Sigmoid colon (tissue), 7 donors: ENCODE measurements around the gene ZNF511. TPM values are rescaled to one million over a fixed set of nuclear protein-coding genes. Genes with fewer than 3 reads are reported as not detected.
A peak's percentile ranks its signal among the peaks of the same experiment; 100 is the strongest.

Source experiments
- DNase-seq: peaks from one replicate; pipeline ENCODE4 v3.0.0-alpha.2; 2019
- H3K27ac ChIP-seq, 4 donors: fragments of 200-600 bp; sonication (generic); one replicate each; pipeline ENCODE4 v1.5.1; 2016 to 2019; ENCODE audit warnings: mild to moderate bottlenecking in 1 of 4
- H3K27me3 ChIP-seq, 3 donors: fragments of 200-600 bp; sonication (generic); one replicate each; pipeline ENCODE4 v1.5.1; 2019; ENCODE audit warnings: mild to moderate bottlenecking in 1 of 3
- H3K36me3 ChIP-seq, 4 donors: fragments of 200-600 bp; sonication (generic); one replicate each; pipeline ENCODE4 v1.5.1; 2016 to 2019
- H3K4me1 ChIP-seq, 4 donors: fragments of 200-600 bp; sonication (generic); one replicate each; pipeline ENCODE4 v1.5.1; 2017 to 2019
- H3K4me3 ChIP-seq, 4 donors: fragments of 200-600 bp; sonication (generic); one replicate each; pipeline ENCODE4 v1.5.1; 2017 to 2019; ENCODE audit warnings: mild to moderate bottlenecking in 2 of 4, moderate library complexity in 1 of 4
- H3K9me3 ChIP-seq, 4 donors: fragments of 200-600 bp in 3 of 4; sonication (generic) in 3 of 4; one replicate each; pipeline versions ENCODE4 v1.5.1 to v1.6.1; 2013 to 2019
- CTCF ChIP-seq, 4 experiments: fragments of 450-650 bp in 3 of 4; fragments of 200-600 bp in 1 of 4; IDR thresholded peaks; one replicate each; pipeline ENCODE4 v1.5.1; 2016 to 2019; ENCODE audit warnings: antibody characterized with exemption in 4 of 4, mild to moderate bottlenecking in 3 of 4, moderate library complexity in 2 of 4
- EP300 ChIP-seq, 4 donors: sonication (generic); formaldehyde crosslinking; IDR thresholded peaks; one replicate each; pipeline ENCODE4 v1.6.1; 2017; ENCODE audit warnings: antibody characterized with exemption in 4 of 4
- POLR2A ChIP-seq, 2 donors: fragments of 450-650 bp; IDR thresholded peaks; one replicate each; pipeline ENCODE4 v1.6.1; 2016; ENCODE audit warnings: antibody characterized with exemption in 2 of 2, mild to moderate bottlenecking in 2 of 2, moderate library complexity in 2 of 2
- POLR2AphosphoS5 ChIP-seq, 4 donors: sonication (generic); formaldehyde crosslinking; IDR thresholded peaks; one replicate each; pipeline ENCODE4 v1.6.1; 2017; ENCODE audit warnings: antibody characterized with exemption in 4 of 4
- WGBS, 2 donors: extraction: QIAGEN DNeasy Blood & Tissue Kit; methylation state at CpG; one replicate each; pipeline ENCODE4 v1.1.7; 2013; 5-methylcytosine and 5-hydroxymethylcytosine counted together
- intact Hi-C: fragments of 100-400 bp; cut with DNase I; formaldehyde crosslinking; loops from one replicate; pipeline ENCODE4 v1.15.1; 2023
- polyA plus RNA-seq, 3 donors: library from polyadenylated mRNA; stranded (reverse); fragments of 200-250 nt; gene quantifications; one replicate each; pipeline ENCODE4 v1.2.3, GENCODE V29; 2013
- total RNA-seq, 4 donors: library from RNA; depleted of rRNA; stranded (reverse); fragments of >200 nt; gene quantifications; one replicate each; pipeline ENCODE4 v1.1.0, GENCODE V29; 2016
- donor health status: healthy with polysubstance abuse.
- donor health status: Bipolar disorder and iron deficiency.
- donor health status: healthy.

Gene ZNF511
- total and polyA plus RNA-seq, 7 donors: 34.7 to 55.6 (median 47.4) TPM

DNA sequence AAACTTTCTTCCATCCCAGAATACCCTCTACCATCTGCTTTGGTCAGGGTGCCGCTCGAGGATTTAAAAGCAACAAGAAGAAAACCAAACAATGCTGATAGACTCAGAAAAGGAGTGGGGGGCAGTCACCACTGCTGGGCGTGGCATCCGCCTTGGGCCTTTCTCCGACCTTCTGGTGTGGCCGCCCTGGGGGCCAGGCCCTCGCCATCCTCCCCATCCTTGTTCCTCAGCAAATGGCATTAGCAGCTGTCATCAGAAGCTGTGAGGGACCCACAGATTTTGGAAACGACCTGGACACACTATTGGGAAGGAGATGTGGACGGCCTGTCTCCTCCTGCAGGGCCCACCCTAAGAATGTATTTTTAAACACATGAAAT is 4.0 kb downstream of the ZNF511 start:
- Histone ChIP-seq H3K27ac (no peak overlapping the region), H3K4me1 (peaks cover 0 to 27% (median 25%) of the 10 kb centered on the region in 4 donors), H3K27me3 (no peaks in the 10 kb centered on the region), H3K4me3 (no peak overlapping the region), H3K36me3 (peaks cover 0 to 34% (median 13%) of the 10 kb centered on the region in 4 donors), H3K9me3 (no peaks in the 10 kb centered on the region)
- TF ChIP-seq EP300 (IDR thresholded peaks at IDR 0.05) (no peak), POLR2A (IDR thresholded peaks at IDR 0.05) (no peak), CTCF (IDR thresholded peaks at IDR 0.05) (no peak), POLR2AphosphoS5 (IDR thresholded peaks at IDR 0.05) (no peak)
- intact Hi-C loops: loop anchor here (2.0 kb wide), 1 partner anchor 66 kb away; the partner anchor contains the start of gene PAOX
- WGBS, 2 donors: 91 to 93% methylated on average over 9 of the region's 9 CpGs
- no peak for DNase-seq

- H3K27me3 ChIP-seq: no peaks in the 10 kb centered on the region
- H3K4me3 ChIP-seq: no peak overlapping the region
- no peaks in the 10 kb centered on the region for H3K9me3 ChIP-seq
- intact Hi-C loops: loop anchor here (2.0 kb wide), 1 partner anchor 66 kb away; the partner anchor contains the start of gene PAOX
- no peak overlapping the region for H3K27ac ChIP-seq
- DNase-seq: no peak
- TF ChIP-seq CTCF (IDR thresholded peaks at IDR 0.05) (no peak), EP300 (IDR thresholded peaks at IDR 0.05) (no peak), POLR2AphosphoS5 (IDR thresholded peaks at IDR 0.05) (no peak), POLR2A (IDR thresholded peaks at IDR 0.05) (no peak)
- H3K36me3 ChIP-seq: peaks cover 0 to 34% (median 13%) of the 10 kb centered on the region in 4 donors
- WGBS, 2 donors: 79 to 91% methylated on average over 4 of the region's 4 CpGs
- H3K4me1 ChIP-seq: peaks cover 0 to 23% (median 21%) of the 10 kb centered on the region in 4 donors
Observed at GRCh38 chr10:133313192-133313591, 4.5 kb downstream of the ZNF511 start.

DNA sequence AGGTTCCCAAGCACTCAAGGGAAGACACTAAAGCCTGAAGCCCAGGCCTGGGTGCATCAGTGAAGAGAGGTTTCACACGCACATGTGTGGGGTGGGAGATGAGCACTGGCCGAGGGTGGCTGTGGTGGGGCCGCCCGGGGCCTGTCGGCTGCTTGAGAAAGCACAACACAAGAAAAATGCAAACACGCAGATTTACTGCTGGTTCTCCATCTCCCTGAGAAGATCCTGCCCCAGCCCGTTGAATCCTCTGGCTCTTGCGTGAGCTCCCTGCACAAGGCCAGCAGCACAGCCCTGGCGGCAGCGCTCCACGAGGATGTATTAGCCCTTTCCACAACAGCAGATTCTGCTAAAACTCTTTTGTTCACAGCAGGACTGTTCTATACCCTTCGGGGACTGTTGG is 6.2 kb downstream of the ZNF511 start:
- WGBS, 2 donors: 91 to 93% methylated on average over 12 of the region's 12 CpGs
- Histone ChIP-seq H3K36me3 (peaks cover 0 to 31% (median 11%) of the 10 kb centered on the region in 4 donors), H3K27ac (peak overlapping the region in 2 of 4 donors; percentile 4 to 53), H3K9me3 (no peaks in the 10 kb centered on the region), H3K27me3 (peaks cover 0 to 16% (median 15%) of the 10 kb centered on the region in 3 donors), H3K4me3 (no peak overlapping the region), H3K4me1 (peaks cover 0 to 23% (median 19%) of the 10 kb centered on the region in 4 donors)
- no peak for DNase-seq
- TF ChIP-seq POLR2AphosphoS5 (IDR thresholded peaks at IDR 0.05): no peak
- no peak for TF ChIP-seq POLR2A (IDR thresholded peaks at IDR 0.05)
- no peak for TF ChIP-seq EP300 (IDR thresholded peaks at IDR 0.05)
- no peak for TF ChIP-seq CTCF (IDR thresholded peaks at IDR 0.05)
- intact Hi-C loops: no loop called here

DNA sequence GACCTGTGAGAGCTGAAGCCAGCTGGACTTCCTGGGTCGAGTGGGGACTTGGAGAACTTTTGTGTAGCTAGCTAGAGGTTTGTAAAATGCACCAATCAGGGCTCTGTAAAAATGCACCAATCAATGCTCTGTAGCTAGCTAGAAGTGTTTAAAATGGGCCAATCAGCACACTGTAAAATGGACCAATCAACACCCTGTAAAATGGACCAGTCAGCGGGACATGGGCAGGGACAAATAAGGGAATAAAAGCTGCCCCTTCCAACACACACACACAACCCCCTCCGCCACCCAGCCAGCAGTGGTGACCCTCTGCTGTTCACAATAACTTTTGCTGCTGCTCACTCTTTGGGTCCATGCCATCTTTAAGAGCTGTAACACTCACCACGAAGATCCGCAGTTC is 7.1 kb downstream of the ZNF511 start:
- 82 to 88% methylated on average over 5 of the region's 5 CpGs for WGBS, 2 donors
- intact Hi-C loops: no loop called here
- H3K27ac ChIP-seq: no peak overlapping the region

More for the DNA sequence above, 7.1 kb downstream of the ZNF511 start:
- Histone ChIP-seq H3K27me3 (peaks cover 0 to 20% (median 16%) of the 10 kb centered on the region in 3 donors), H3K4me1 (peaks cover 0 to 23% (median 18%) of the 10 kb centered on the region in 4 donors), H3K36me3 (peaks cover 0 to 22% (median 8%) of the 10 kb centered on the region in 4 donors), H3K4me3 (no peak overlapping the region), H3K9me3 (no peaks in the 10 kb centered on the region)
- TF ChIP-seq POLR2AphosphoS5 (IDR thresholded peaks at IDR 0.05) (no peak), POLR2A (IDR thresholded peaks at IDR 0.05) (no peak), CTCF (IDR thresholded peaks at IDR 0.05) (no peak), EP300 (IDR thresholded peaks at IDR 0.05) (no peak)
- no peak for DNase-seq
